HG02973 (cell line): ENCODE measurements around the gene WDR26.

Experiments
- ATAC-seq: cut with Tn5 transposase; IDR thresholded peaks from one replicate; pipeline ENCODE4 v1.9.1; 2021; ENCODE audit warnings: moderate library complexity; ENCODE audit not compliant: unreplicated experiment

WDR26 gene

GRCh38 chr1:224393294-224393693 lies 41.3 kb downstream of the WDR26 start:
- no peak for ATAC-seq

- ATAC-seq: no peak
Observed at GRCh38 chr1:224392411-224393249, 42.0 kb downstream of the WDR26 start.

GRCh38 chr1:224390517-224390916 lies 44.1 kb downstream of the WDR26 start:
- ATAC-seq: no peak

GRCh38 chr1:224387943-224388342 lies 46.7 kb downstream of the WDR26 start:
- ATAC-seq: no peak

GRCh38 chr1:224387302-224387912 lies 47.2 kb downstream of the WDR26 start:
- no peak for ATAC-seq

GRCh38 chr1:224383218-224383617 lies 51.4 kb downstream of the WDR26 start:
- no peak for ATAC-seq

GRCh38 chr1:224381880-224382548 lies 52.6 kb downstream of the WDR26 start:
- no peak for ATAC-seq

- ATAC-seq: peak; percentile 70
Observed at GRCh38 chr1:224380003-224380402, 54.6 kb downstream of the WDR26 start.

- peak; percentile 52 for ATAC-seq
Observed at GRCh38 chr1:224378855-224379631, 55.6 kb downstream of the WDR26 start.

- ATAC-seq: peak; percentile 39
Observed at GRCh38 chr1:224377676-224378006, 57.0 kb downstream of the WDR26 start.

GRCh38 chr1:224375059-224375458 lies 59.5 kb downstream of the WDR26 start:
- ATAC-seq: no peak

- no peak for ATAC-seq
Observed at GRCh38 chr1:224373008-224373590, 61.5 kb downstream of the WDR26 start.

GRCh38 chr1:224368409-224368808 lies 66.2 kb downstream of the WDR26 start:
- ATAC-seq: peak; percentile 73

- no peak for ATAC-seq
Observed at GRCh38 chr1:224359207-224359606, 75.4 kb downstream of the WDR26 start.

- ATAC-seq: no peak
Observed at GRCh38 chr1:224358237-224358636, 76.4 kb downstream of the WDR26 start.

GRCh38 chr1:224357626-224358124 lies 76.9 kb downstream of the WDR26 start:
- no peak for ATAC-seq

GRCh38 chr1:224356685-224357625 lies 77.6 kb downstream of the WDR26 start, which contains the start of gene CNIH4:
Gene CNIH4 (plus strand): TSS chr1:224356879. CDS start chr1:224356925, 46 bp downstream.
- ATAC-seq: peak; percentile 98

GRCh38 chr1:224353975-224354925 lies 80.3 kb downstream of the WDR26 start:
- no peak for ATAC-seq
